Measurements from ENCODE around the gene CIAO1.

CIAO1 gene

GRCh38 chr2:96315400-96316071, 49.5 kb downstream of the CIAO1 start:
- Mint-ChIP-seq H3K4me3 (peak overlapping the region; percentile 59), H3K4me1 (ENCODE audit: low read depth) (peaks cover 55% of the 10 kb centered on the region), H3K27ac (peak overlapping the region; percentile 76), H3K36me3 (ENCODE audit: low read depth) (peaks cover 85% of the 10 kb centered on the region), H3K27me3 (no peaks in the 10 kb centered on the region), H3K9me3 (no peaks in the 10 kb centered on the region)
- intact Hi-C loops (cut with micrococcal nuclease), result no loop called here

GRCh38 chr2:96316999-96317398, 51.0 kb downstream of the CIAO1 start:
- Mint-ChIP-seq H3K4me1 (ENCODE audit: low read depth) (peaks cover 52% of the 10 kb centered on the region), H3K4me3 (peak overlapping the region; percentile 71), H3K36me3 (ENCODE audit: low read depth) (peaks cover 84% of the 10 kb centered on the region), H3K27ac (peak overlapping the region; percentile 15), H3K9me3 (no peaks in the 10 kb centered on the region), H3K27me3 (no peaks in the 10 kb centered on the region)
- intact Hi-C loops (cut with micrococcal nuclease), result no loop called here

GRCh38 chr2:96317584-96317997, 51.6 kb downstream of the CIAO1 start:
- Mint-ChIP-seq H3K4me3 (peak overlapping the region; percentile 71), H3K27ac (peak overlapping the region; percentile 15), H3K9me3 (no peaks in the 10 kb centered on the region), H3K36me3 (ENCODE audit: low read depth) (peaks cover 78% of the 10 kb centered on the region), H3K27me3 (no peaks in the 10 kb centered on the region), H3K4me1 (ENCODE audit: low read depth) (peaks cover 47% of the 10 kb centered on the region)
- intact Hi-C loops (cut with micrococcal nuclease), result no loop called here

GRCh38 chr2:96318723-96319122, 52.7 kb downstream of the CIAO1 start:
- peak overlapping the region; percentile 55 for H3K27ac Mint-ChIP-seq
- peaks cover 66% of the 10 kb centered on the region for H3K36me3 Mint-ChIP-seq (ENCODE audit: low read depth)
- H3K27me3 Mint-ChIP-seq, result no peaks in the 10 kb centered on the region
- peaks cover 53% of the 10 kb centered on the region for H3K4me1 Mint-ChIP-seq (ENCODE audit: low read depth)
- H3K4me3 Mint-ChIP-seq, result peak overlapping the region; percentile 72
- H3K9me3 Mint-ChIP-seq, result no peaks in the 10 kb centered on the region
- intact Hi-C loops (cut with micrococcal nuclease), result no loop called here

- H3K27me3 Mint-ChIP-seq, result no peaks in the 10 kb centered on the region
- peaks cover 60% of the 10 kb centered on the region for H3K36me3 Mint-ChIP-seq (ENCODE audit: low read depth)
- H3K4me3 Mint-ChIP-seq, result peak overlapping the region; percentile 72
- intact Hi-C loops (cut with micrococcal nuclease), result no loop called here
- peak overlapping the region; percentile 55 for H3K27ac Mint-ChIP-seq
- H3K9me3 Mint-ChIP-seq, result no peaks in the 10 kb centered on the region
- peaks cover 57% of the 10 kb centered on the region for H3K4me1 Mint-ChIP-seq (ENCODE audit: low read depth)
Observed at GRCh38 chr2:96319396-96319795, 53.4 kb downstream of the CIAO1 start.

- H3K27ac Mint-ChIP-seq, result peak overlapping the region; percentile 95
- intact Hi-C loops (cut with micrococcal nuclease), result loop anchor here (2.0 to 5.0 kb wide), 3 partner anchors 16 to 37 kb away; partner anchors contain the start of gene SNRNP200
- H3K4me1 Mint-ChIP-seq (ENCODE audit: low read depth), result peaks cover 60% of the 10 kb centered on the region
Observed at GRCh38 chr2:96320326-96320725, 54.3 kb downstream of the CIAO1 start.

GRCh38 chr2:96320728-96321622, 55.0 kb downstream of the CIAO1 start:
- no peaks in the 10 kb centered on the region for H3K27me3 Mint-ChIP-seq
- no peaks in the 10 kb centered on the region for H3K9me3 Mint-ChIP-seq
- intact Hi-C loops (cut with micrococcal nuclease), result loop anchor here (2.0 to 5.0 kb wide), 3 partner anchors 16 to 36 kb away; partner anchors contain the start of gene SNRNP200
- peak overlapping the region; percentile 89 for H3K4me3 Mint-ChIP-seq
- H3K36me3 Mint-ChIP-seq (ENCODE audit: low read depth), result peaks cover 56% of the 10 kb centered on the region
- peak overlapping the region; percentile 95 for H3K27ac Mint-ChIP-seq
- H3K4me1 Mint-ChIP-seq (ENCODE audit: low read depth), result peaks cover 60% of the 10 kb centered on the region

More at GRCh38 chr2:96320326-96320725, 54.3 kb downstream of the CIAO1 start:
- Mint-ChIP-seq H3K36me3 (ENCODE audit: low read depth) (peaks cover 56% of the 10 kb centered on the region), H3K27me3 (no peaks in the 10 kb centered on the region), H3K9me3 (no peaks in the 10 kb centered on the region), H3K4me3 (peak overlapping the region; percentile 89)
